HEK293T (cell line): Measurements from ENCODE around the gene PBX1.

Experiments used
- SP1 ChIP-seq: fragments of 450-650 bp; IDR thresholded peaks from 2 replicates; pipeline ENCODE4 v1.6.1; 2017
- SUZ12 ChIP-seq: fragments of 450-650 bp; IDR thresholded peaks from 2 replicates; pipeline ENCODE4 v1.6.1; 2016; ENCODE audit warnings: mild to moderate bottlenecking

- TF ChIP-seq SP1 = no peak
- TF ChIP-seq SUZ12 = no peak
Measured at GRCh38 chr1:164743976-164744375, 185.0 kb downstream of the PBX1 start.
